SK-N-DZ (cell line): Measurements from ENCODE around the gene HADHB. TPM values are rescaled to one million over a fixed set of nuclear protein-coding genes. Genes with fewer than 3 reads are reported as not detected.

ENCODE experiments used
- DNase-seq: peaks from one replicate; pipeline ENCODE4 v3.0.0-alpha.2; 2015; ENCODE audit warnings: low spot score
- polyA plus RNA-seq, 2 experiments: library from polyadenylated mRNA; depleted of rRNA; stranded (reverse); fragments of >200 nt; gene quantifications; 2 replicates each; pipeline ENCODE4 v1.2.3, GENCODE V29; 2014

The HADHB gene
- polyA plus RNA-seq (2014; cell fraction: cytosol; rRNA removed): 60.6 and 64.3 TPM in 2 replicates
- polyA plus RNA-seq (2014; cell fraction: nucleus; rRNA removed): 30.3 and 37.5 TPM in 2 replicates

GRCh38 chr2:26244309-26245230 is at the start of gene HADHB, which contains the start of gene HADHA:
Gene HADHB, plus strand, starts transcription at chr2:26244939. Its CDS starts 9,316 bp downstream, at chr2:26254255.
Gene HADHA, minus strand, starts transcription at chr2:26244632. Its CDS starts 36 bp downstream, at chr2:26244596.
- peak; percentile 90 for DNase-seq

GRCh38 chr2:26195040-26195984 is 49.4 kb upstream of the HADHB start:
- DNase-seq: no peak

GRCh38 chr2:26196683-26197418 is 47.9 kb upstream of the HADHB start:
- no peak for DNase-seq

GRCh38 chr2:26197516-26197915 is 47.2 kb upstream of the HADHB start:
- DNase-seq: no peak

- no peak for DNase-seq
Observed at GRCh38 chr2:26202981-26203490, 41.7 kb upstream of the HADHB start.

- DNase-seq: no peak
Observed at GRCh38 chr2:26203906-26204305, 40.8 kb upstream of the HADHB start.

GRCh38 chr2:26212011-26212410 is 32.7 kb upstream of the HADHB start:
- no peak for DNase-seq

- DNase-seq: no peak
Observed at GRCh38 chr2:26214759-26215158, 30.0 kb upstream of the HADHB start.

- DNase-seq: no peak
Observed at GRCh38 chr2:26215833-26216232, 28.9 kb upstream of the HADHB start.

GRCh38 chr2:26216587-26216986 is 28.2 kb upstream of the HADHB start:
- DNase-seq: no peak

- DNase-seq: no peak
Observed at GRCh38 chr2:26217720-26218119, 27.0 kb upstream of the HADHB start.

GRCh38 chr2:26223018-26223417 is 21.7 kb upstream of the HADHB start:
- no peak for DNase-seq

GRCh38 chr2:26224095-26224494 is 20.6 kb upstream of the HADHB start:
- no peak for DNase-seq

GRCh38 chr2:26229595-26229994 is 15.1 kb upstream of the HADHB start:
- no peak for DNase-seq

- DNase-seq: no peak
Observed at GRCh38 chr2:26230806-26231205, 13.9 kb upstream of the HADHB start.

- DNase-seq: no peak
Observed at GRCh38 chr2:26235089-26235488, 9.7 kb upstream of the HADHB start.

- no peak for DNase-seq
Observed at GRCh38 chr2:26237868-26238267, 6.9 kb upstream of the HADHB start.

- no peak for DNase-seq
Observed at GRCh38 chr2:26238311-26238958, 6.3 kb upstream of the HADHB start.

GRCh38 chr2:26241928-26242436 is 2.8 kb upstream of the HADHB start:
- peak; percentile 1 for DNase-seq
